Ishikawa (cell line): ENCODE measurements around the gene CCNYL1.

Source experiments
- CEBPB ChIP-seq: IDR thresholded peaks from 2 replicates; pipeline ENCODE4 v1.6.1; 2012
- EP300 ChIP-seq: IDR thresholded peaks from 2 replicates; pipeline ENCODE4 v1.6.1; 2012; ENCODE audit warnings: borderline replicate concordance
- FOXM1 ChIP-seq: IDR thresholded peaks from 2 replicates; pipeline ENCODE4 v1.6.1; 2012; ENCODE audit warnings: low read depth, borderline replicate concordance
- RAD21 ChIP-seq: IDR thresholded peaks from 2 replicates; pipeline ENCODE4 v1.6.1; 2012; ENCODE audit warnings: low read depth
- TEAD4 ChIP-seq: IDR thresholded peaks from 2 replicates; pipeline ENCODE4 v1.6.1; 2012
- YY1 ChIP-seq: IDR thresholded peaks from 2 replicates; pipeline ENCODE4 v1.6.1; 2012; ENCODE audit warnings: low read depth
- ZBTB7A ChIP-seq: IDR thresholded peaks from 2 replicates; pipeline ENCODE4 v1.6.1; 2012; ENCODE audit warnings: low read depth
- TF ChIP-seq, protein P1 (sequence below): IDR thresholded peaks from 2 replicates; pipeline ENCODE4 v1.6.1; 2012
- TF ChIP-seq, protein P2 (sequence below): IDR thresholded peaks from 2 replicates; pipeline ENCODE4 v1.6.1; 2012; ENCODE audit warnings: low read depth, mild to moderate bottlenecking

DNA sequence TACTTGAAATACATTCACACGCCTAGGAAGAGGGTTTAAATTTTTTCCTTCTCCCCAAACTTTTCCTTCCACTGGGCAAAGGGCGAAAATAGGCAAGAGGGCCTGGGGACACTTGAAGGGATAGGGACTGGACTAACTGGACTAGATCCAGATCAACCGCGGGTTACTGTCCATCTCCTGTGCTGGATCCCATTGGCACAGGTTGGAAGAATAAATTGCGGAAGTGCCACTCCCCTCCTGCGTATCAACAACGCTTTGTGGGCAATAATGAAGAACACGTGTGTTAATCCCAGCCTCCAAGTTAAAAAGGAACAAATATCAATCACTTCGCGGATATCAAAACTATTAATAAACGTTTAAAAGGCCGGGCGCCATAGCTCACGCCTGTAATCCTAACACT, 60.0 kb downstream of the CCNYL1 start:
- no peak for TF ChIP-seq RAD21
- no peak for TF ChIP-seq EP300
- TF ChIP-seq CEBPB, result no peak
- TF ChIP-seq, protein P1, sequence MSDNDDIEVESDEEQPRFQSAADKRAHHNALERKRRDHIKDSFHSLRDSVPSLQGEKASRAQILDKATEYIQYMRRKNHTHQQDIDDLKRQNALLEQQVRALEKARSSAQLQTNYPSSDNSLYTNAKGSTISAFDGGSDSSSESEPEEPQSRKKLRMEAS, result no peak
- TF ChIP-seq TEAD4, result no peak
- no peak for TF ChIP-seq YY1
- TF ChIP-seq, protein P2, sequence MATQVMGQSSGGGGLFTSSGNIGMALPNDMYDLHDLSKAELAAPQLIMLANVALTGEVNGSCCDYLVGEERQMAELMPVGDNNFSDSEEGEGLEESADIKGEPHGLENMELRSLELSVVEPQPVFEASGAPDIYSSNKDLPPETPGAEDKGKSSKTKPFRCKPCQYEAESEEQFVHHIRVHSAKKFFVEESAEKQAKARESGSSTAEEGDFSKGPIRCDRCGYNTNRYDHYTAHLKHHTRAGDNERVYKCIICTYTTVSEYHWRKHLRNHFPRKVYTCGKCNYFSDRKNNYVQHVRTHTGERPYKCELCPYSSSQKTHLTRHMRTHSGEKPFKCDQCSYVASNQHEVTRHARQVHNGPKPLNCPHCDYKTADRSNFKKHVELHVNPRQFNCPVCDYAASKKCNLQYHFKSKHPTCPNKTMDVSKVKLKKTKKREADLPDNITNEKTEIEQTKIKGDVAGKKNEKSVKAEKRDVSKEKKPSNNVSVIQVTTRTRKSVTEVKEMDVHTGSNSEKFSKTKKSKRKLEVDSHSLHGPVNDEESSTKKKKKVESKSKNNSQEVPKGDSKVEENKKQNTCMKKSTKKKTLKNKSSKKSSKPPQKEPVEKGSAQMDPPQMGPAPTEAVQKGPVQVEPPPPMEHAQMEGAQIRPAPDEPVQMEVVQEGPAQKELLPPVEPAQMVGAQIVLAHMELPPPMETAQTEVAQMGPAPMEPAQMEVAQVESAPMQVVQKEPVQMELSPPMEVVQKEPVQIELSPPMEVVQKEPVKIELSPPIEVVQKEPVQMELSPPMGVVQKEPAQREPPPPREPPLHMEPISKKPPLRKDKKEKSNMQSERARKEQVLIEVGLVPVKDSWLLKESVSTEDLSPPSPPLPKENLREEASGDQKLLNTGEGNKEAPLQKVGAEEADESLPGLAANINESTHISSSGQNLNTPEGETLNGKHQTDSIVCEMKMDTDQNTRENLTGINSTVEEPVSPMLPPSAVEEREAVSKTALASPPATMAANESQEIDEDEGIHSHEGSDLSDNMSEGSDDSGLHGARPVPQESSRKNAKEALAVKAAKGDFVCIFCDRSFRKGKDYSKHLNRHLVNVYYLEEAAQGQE, result no peak
- TF ChIP-seq ZBTB7A, result no peak
- TF ChIP-seq FOXM1, result no peak
